ENCODE results near the gene SMARCA1. TPM values are rescaled to one million over a fixed set of nuclear protein-coding genes. Genes with fewer than 3 reads are reported as not detected.

Gene SMARCA1
- 67.0 TPM for polyA plus RNA-seq (2013, experiment 1 of 2)
- 67.6 TPM for polyA plus RNA-seq (2013, experiment 2 of 2)

- Histone ChIP-seq H2BK15ac (ENCODE audit: low read length) (no peak within 1 kb of the TSS), H4K91ac (ENCODE audit: low read depth, low read length, poor library complexity) (no peak within 1 kb of the TSS), H4K8ac (ENCODE audit: low read depth, low read length) (no peak within 1 kb of the TSS), H3K4me3 (ENCODE audit: low read length in 2 of 2) (peak within 1 kb of the TSS; percentile 62 to 89), H3K79me1 (ENCODE audit: low read depth, low read length) (peaks cover 3% of the 10 kb centered on the region), H3K4ac (ENCODE audit: low read length) (peak within 1 kb of the TSS; percentile 3), H3K18ac (ENCODE audit: low read length) (peak within 1 kb of the TSS; percentile 97), H3K27me3 (ENCODE audit: control insufficient read depth in 3 of 3, insufficient read depth in 3 of 3, low read depth in 1 of 3, low read length in 3 of 3) (no peaks in the 10 kb centered on the region), H2BK5ac (ENCODE audit: low read length) (peak within 1 kb of the TSS; percentile 35), H3K36me3 (replicated peaks in 1 of 2; ENCODE audit: control insufficient read depth in 2 of 2, insufficient read depth in 2 of 2, low read length in 2 of 2) (no peaks in the 10 kb centered on the region), H3K9ac (ENCODE audit: low read depth, low read length, poor library complexity) (peak within 1 kb of the TSS; percentile 98), H2BK120ac (ENCODE audit: low read depth, low read length) (no peak within 1 kb of the TSS), H3K27ac (replicated peaks; ENCODE audit: low read length) (peak within 1 kb of the TSS; percentile 92), H3K14ac (ENCODE audit: low read length) (no peak within 1 kb of the TSS), H3K4me1 (ENCODE audit: control insufficient read depth in 2 of 2, insufficient read depth in 1 of 2, low read depth in 1 of 2, low read length in 2 of 2) (no peaks in the 10 kb centered on the region), H2BK12ac (ENCODE audit: low read length) (peak within 1 kb of the TSS; percentile 58), H2AK5ac (ENCODE audit: low read depth, low read length) (no peak within 1 kb of the TSS), H3K23ac (ENCODE audit: low read depth, low read length, poor library complexity) (peak within 1 kb of the TSS; percentile 96), H3K4me2 (ENCODE audit: insufficient read depth, low read length, poor library complexity, severe bottlenecking) (peak within 1 kb of the TSS; percentile 56), H2AFZ (ENCODE audit: low read length) (peak within 1 kb of the TSS; percentile 81), H3K9me3 (replicated peaks in 1 of 2; ENCODE audit: control insufficient read depth in 2 of 2, insufficient read depth in 1 of 2, low read depth in 1 of 2, low read length in 2 of 2) (no peaks in the 10 kb centered on the region)
- peak; percentile 46 for DNase-seq (ENCODE audit: low spot score)
- no CpG with 5 or more reads among the region's 54 CpGs for WGBS, 2 donors (ENCODE audit: extremely low coverage in 2 of 2, insufficient read length in 2 of 2, insufficient replicate concordance in 1 of 2)
Observed at GRCh38 chrX:129523079-129523911, at the start of gene SMARCA1. Gene SMARCA1, minus strand, starts transcription at chrX:129523490. Its CDS starts 120 bp downstream, at chrX:129523370.

- H2BK15ac ChIP-seq (ENCODE audit: low read length) = no peak overlapping the region
Observed at GRCh38 chrX:129572422-129572821, 49.1 kb upstream of the SMARCA1 start.

GRCh38 chrX:129568349-129568748, 45.1 kb upstream of the SMARCA1 start:
- no peak overlapping the region for H3K23ac ChIP-seq (ENCODE audit: low read depth, low read length, poor library complexity)
- no peak overlapping the region for H3K9ac ChIP-seq (ENCODE audit: low read depth, low read length, poor library complexity)
- no peak overlapping the region for H3K4me3 ChIP-seq (ENCODE audit: low read length in 2 of 2)
- no peak overlapping the region for H3K4ac ChIP-seq (ENCODE audit: low read length)
- no peak overlapping the region for H2BK120ac ChIP-seq (ENCODE audit: low read depth, low read length)
- H3K4me1 ChIP-seq (ENCODE audit: control insufficient read depth in 2 of 2, insufficient read depth in 1 of 2, low read depth in 1 of 2, low read length in 2 of 2) = no peaks in the 10 kb centered on the region
- no peaks in the 10 kb centered on the region for H3K9me3 ChIP-seq (replicated peaks in 1 of 2; ENCODE audit: control insufficient read depth in 2 of 2, insufficient read depth in 1 of 2, low read depth in 1 of 2, low read length in 2 of 2)
- no peak overlapping the region for H3K18ac ChIP-seq (ENCODE audit: low read length)
- H4K8ac ChIP-seq (ENCODE audit: low read depth, low read length) = no peak overlapping the region
- no peak overlapping the region for H2BK5ac ChIP-seq (ENCODE audit: low read length)
- no peak overlapping the region for H4K91ac ChIP-seq (ENCODE audit: low read depth, low read length, poor library complexity)
- no peak overlapping the region for H2BK15ac ChIP-seq (ENCODE audit: low read length)
- H3K27me3 ChIP-seq (ENCODE audit: control insufficient read depth in 3 of 3, insufficient read depth in 3 of 3, low read depth in 1 of 3, low read length in 3 of 3) = no peaks in the 10 kb centered on the region
- peaks cover 7 to 75% of the 10 kb centered on the region in 2 donors for H3K36me3 ChIP-seq (replicated peaks in 1 of 2; ENCODE audit: control insufficient read depth in 2 of 2, insufficient read depth in 2 of 2, low read length in 2 of 2)
- H2AK5ac ChIP-seq (ENCODE audit: low read depth, low read length) = no peak overlapping the region
- H3K4me2 ChIP-seq (ENCODE audit: insufficient read depth, low read length, poor library complexity, severe bottlenecking) = no peak overlapping the region
- H3K27ac ChIP-seq (replicated peaks; ENCODE audit: low read length) = no peak overlapping the region
- H2AFZ ChIP-seq (ENCODE audit: low read length) = no peak overlapping the region
- no peak overlapping the region for H2BK12ac ChIP-seq (ENCODE audit: low read length)
- H3K79me1 ChIP-seq (ENCODE audit: low read depth, low read length) = no peaks in the 10 kb centered on the region
- H3K14ac ChIP-seq (ENCODE audit: low read length) = no peak overlapping the region
- DNase-seq (ENCODE audit: low spot score) = no peak
- WGBS, 2 donors (ENCODE audit: extremely low coverage in 2 of 2, insufficient read length in 2 of 2, insufficient replicate concordance in 1 of 2) = no CpG with 5 or more reads among the region's 3 CpGs

More at GRCh38 chrX:129572422-129572821, 49.1 kb upstream of the SMARCA1 start:
- no peak for DNase-seq (ENCODE audit: low spot score)
- H3K4ac ChIP-seq (ENCODE audit: low read length) = no peak overlapping the region
- no peak overlapping the region for H2BK12ac ChIP-seq (ENCODE audit: low read length)
- no peak overlapping the region for H2BK5ac ChIP-seq (ENCODE audit: low read length)
- no peak overlapping the region for H3K4me3 ChIP-seq (ENCODE audit: low read length in 2 of 2)
- no peak overlapping the region for H3K4me2 ChIP-seq (ENCODE audit: insufficient read depth, low read length, poor library complexity, severe bottlenecking)
- no peak overlapping the region for H2BK120ac ChIP-seq (ENCODE audit: low read depth, low read length)
- H4K8ac ChIP-seq (ENCODE audit: low read depth, low read length) = no peak overlapping the region
- no peak overlapping the region for H3K23ac ChIP-seq (ENCODE audit: low read depth, low read length, poor library complexity)
- no peak overlapping the region for H3K14ac ChIP-seq (ENCODE audit: low read length)
- no peak overlapping the region for H2AK5ac ChIP-seq (ENCODE audit: low read depth, low read length)
- H2AFZ ChIP-seq (ENCODE audit: low read length) = no peak overlapping the region
- H3K27me3 ChIP-seq (ENCODE audit: control insufficient read depth in 3 of 3, insufficient read depth in 3 of 3, low read depth in 1 of 3, low read length in 3 of 3) = no peaks in the 10 kb centered on the region
- H3K9ac ChIP-seq (ENCODE audit: low read depth, low read length, poor library complexity) = no peak overlapping the region
- no peaks in the 10 kb centered on the region for H3K9me3 ChIP-seq (replicated peaks in 1 of 2; ENCODE audit: control insufficient read depth in 2 of 2, insufficient read depth in 1 of 2, low read depth in 1 of 2, low read length in 2 of 2)
- no peak overlapping the region for H4K91ac ChIP-seq (ENCODE audit: low read depth, low read length, poor library complexity)
- no peak overlapping the region for H3K18ac ChIP-seq (ENCODE audit: low read length)
- no peak overlapping the region for H3K27ac ChIP-seq (replicated peaks; ENCODE audit: low read length)
- WGBS, 2 donors (ENCODE audit: extremely low coverage in 2 of 2, insufficient read length in 2 of 2, insufficient replicate concordance in 1 of 2) = no CpG with 5 or more reads among the region's 2 CpGs
- no peaks in the 10 kb centered on the region for H3K4me1 ChIP-seq (ENCODE audit: control insufficient read depth in 2 of 2, insufficient read depth in 1 of 2, low read depth in 1 of 2, low read length in 2 of 2)
- no peaks in the 10 kb centered on the region for H3K79me1 ChIP-seq (ENCODE audit: low read depth, low read length)
- H3K36me3 ChIP-seq (replicated peaks in 1 of 2; ENCODE audit: control insufficient read depth in 2 of 2, insufficient read depth in 2 of 2, low read length in 2 of 2) = peaks cover 15 to 76% of the 10 kb centered on the region in 2 donors

GRCh38 chrX:129566073-129566472, 42.8 kb upstream of the SMARCA1 start:
- peaks cover 0 to 2% (median 0%) of the 10 kb centered on the region in 3 experiments for H3K27me3 ChIP-seq (ENCODE audit: control insufficient read depth in 3 of 3, insufficient read depth in 3 of 3, low read depth in 1 of 3, low read length in 3 of 3)
- H2BK120ac ChIP-seq (ENCODE audit: low read depth, low read length) = no peak overlapping the region
- H3K4me1 ChIP-seq (ENCODE audit: control insufficient read depth in 2 of 2, insufficient read depth in 1 of 2, low read depth in 1 of 2, low read length in 2 of 2) = no peaks in the 10 kb centered on the region
- H3K27ac ChIP-seq (replicated peaks; ENCODE audit: low read length) = no peak overlapping the region
- H2BK12ac ChIP-seq (ENCODE audit: low read length) = no peak overlapping the region
- H3K9ac ChIP-seq (ENCODE audit: low read depth, low read length, poor library complexity) = no peak overlapping the region
- no peak overlapping the region for H4K91ac ChIP-seq (ENCODE audit: low read depth, low read length, poor library complexity)
- H3K23ac ChIP-seq (ENCODE audit: low read depth, low read length, poor library complexity) = no peak overlapping the region
- H4K8ac ChIP-seq (ENCODE audit: low read depth, low read length) = no peak overlapping the region
- WGBS, 2 donors (ENCODE audit: extremely low coverage in 2 of 2, insufficient read length in 2 of 2, insufficient replicate concordance in 1 of 2) = no CpG with 5 or more reads among the region's 1 CpG
- no peak overlapping the region for H3K4me2 ChIP-seq (ENCODE audit: insufficient read depth, low read length, poor library complexity, severe bottlenecking)
- no peak overlapping the region for H2BK5ac ChIP-seq (ENCODE audit: low read length)
- no peak for DNase-seq (ENCODE audit: low spot score)
- H3K36me3 ChIP-seq (replicated peaks in 1 of 2; ENCODE audit: control insufficient read depth in 2 of 2, insufficient read depth in 2 of 2, low read length in 2 of 2) = peaks cover 12 to 83% of the 10 kb centered on the region in 2 donors
- no peaks in the 10 kb centered on the region for H3K79me1 ChIP-seq (ENCODE audit: low read depth, low read length)
- H3K18ac ChIP-seq (ENCODE audit: low read length) = no peak overlapping the region
- no peak overlapping the region for H3K4me3 ChIP-seq (ENCODE audit: low read length in 2 of 2)
- H3K9me3 ChIP-seq (replicated peaks in 1 of 2; ENCODE audit: control insufficient read depth in 2 of 2, insufficient read depth in 1 of 2, low read depth in 1 of 2, low read length in 2 of 2) = peaks cover 0 to 3% of the 10 kb centered on the region in 2 donors
- H3K4ac ChIP-seq (ENCODE audit: low read length) = no peak overlapping the region
- no peak overlapping the region for H2AK5ac ChIP-seq (ENCODE audit: low read depth, low read length)
- H2AFZ ChIP-seq (ENCODE audit: low read length) = no peak overlapping the region
- H2BK15ac ChIP-seq (ENCODE audit: low read length) = no peak overlapping the region
- H3K14ac ChIP-seq (ENCODE audit: low read length) = no peak overlapping the region
